Measurements from ENCODE around the gene POLR2A.
"Not testable (repeated sequence)": the region's sequence is repeated elsewhere in the genome, so short reads cannot be mapped to it uniquely, and the experiment has no call there.

The POLR2A gene

DNA sequence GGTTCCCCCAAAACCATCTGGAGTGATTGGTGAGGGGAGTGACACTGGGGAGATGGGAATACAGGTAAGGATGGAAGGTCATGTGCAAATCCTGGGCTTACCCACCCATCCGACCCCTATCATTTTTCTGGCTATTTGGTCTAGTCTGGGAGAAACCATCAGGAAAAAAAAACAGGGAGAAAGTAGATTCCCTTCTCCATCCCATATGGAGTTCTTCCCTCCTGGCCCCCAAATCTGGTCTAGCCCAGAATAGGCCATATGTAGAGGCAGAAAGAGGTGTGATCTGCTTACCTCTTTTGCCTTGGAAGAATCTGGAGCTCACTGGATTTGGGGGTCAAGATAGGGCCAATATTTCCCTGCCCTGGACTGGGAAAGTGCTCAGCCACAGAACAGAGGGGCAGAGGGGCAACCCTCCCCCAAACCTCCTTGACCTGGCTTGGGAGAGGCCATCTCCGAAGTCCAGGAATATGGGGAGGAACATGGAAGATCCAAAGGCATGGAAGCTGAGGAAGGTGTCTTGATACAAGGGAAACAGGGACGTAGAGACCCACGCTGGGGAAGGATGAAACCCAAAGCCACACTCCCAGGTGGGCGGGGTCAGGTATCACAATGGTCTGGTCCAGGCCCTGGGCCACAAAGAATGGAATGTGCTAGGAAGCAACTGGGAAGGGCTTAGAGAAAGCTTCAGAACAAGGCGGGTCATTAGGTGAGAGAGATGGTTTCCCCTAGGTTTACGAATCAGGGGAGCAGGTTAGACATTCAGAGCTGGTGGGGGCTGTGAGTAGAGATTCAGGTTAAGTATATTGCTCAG is 23.1 kb upstream of the POLR2A start:
- DNase-seq: no peak

DNA sequence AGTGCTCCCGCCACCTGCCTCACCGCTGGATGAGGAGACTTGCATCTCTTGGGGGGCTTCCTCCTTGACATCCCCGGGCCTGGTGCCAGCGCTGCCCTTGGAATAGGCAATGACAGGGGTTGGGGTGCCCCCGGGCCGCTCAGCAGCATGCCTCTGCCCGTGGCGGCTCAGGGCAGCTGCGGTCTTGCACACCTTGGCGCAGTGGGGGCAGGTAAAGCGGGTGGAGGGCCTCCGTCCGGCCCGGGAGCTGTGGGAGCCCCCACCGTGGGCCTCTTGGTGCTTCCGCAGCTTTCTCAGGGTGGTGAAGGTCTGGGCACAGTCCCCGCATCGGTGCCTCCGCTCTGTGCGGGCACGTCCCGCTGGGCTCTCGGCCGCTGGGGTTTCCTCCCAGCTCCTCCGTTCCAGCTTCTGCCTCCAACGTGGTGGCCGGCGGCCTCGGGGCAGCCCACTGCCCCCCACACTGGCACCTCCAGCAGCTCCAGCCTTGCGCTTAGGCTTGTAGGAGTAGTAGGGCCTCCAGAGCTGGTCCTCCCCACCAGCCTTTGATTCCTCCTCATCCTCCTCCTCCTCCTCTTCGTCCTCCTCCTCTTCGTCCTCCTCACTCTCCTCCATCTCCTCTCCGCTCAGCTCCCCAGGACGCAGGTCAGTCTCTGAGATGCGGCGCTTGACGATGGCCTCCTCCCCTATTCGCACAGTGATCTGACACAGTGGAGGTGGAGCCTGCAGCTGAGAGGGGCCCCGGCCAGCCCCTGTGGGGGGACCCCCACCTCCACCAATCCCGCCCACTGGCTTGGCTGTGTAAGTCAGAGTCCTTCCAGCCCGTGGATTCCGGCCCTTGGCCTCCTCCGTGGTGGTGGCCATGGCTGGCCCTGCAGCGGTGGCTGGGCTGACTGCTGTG is 21.4 kb upstream of the POLR2A start:
- no peak for DNase-seq

DNA sequence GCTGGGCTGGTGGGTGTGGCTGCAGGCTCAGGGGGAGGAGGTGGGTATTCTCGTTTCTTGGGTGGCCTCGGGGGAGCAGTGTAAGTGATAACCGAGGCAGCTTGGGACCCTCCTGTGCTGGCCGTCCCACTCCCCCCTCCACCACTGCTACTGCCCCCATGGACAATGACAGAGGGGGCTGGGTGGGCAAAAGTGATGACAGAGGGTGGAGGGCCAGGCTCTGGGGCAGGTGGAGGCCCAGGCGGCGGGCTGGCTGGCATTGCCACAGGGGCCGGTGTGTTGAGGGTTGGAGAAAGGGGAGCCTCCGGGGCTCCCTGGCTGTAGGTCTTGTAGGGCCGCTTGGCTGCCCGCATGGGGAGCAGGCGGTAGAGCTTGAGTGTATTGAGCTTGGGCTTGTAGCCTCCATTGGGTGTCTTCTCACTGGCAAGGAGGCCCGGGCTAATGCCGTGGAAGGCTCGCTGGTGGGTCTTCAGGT is 20.8 kb upstream of the POLR2A start:
- no peak for DNase-seq

DNA sequence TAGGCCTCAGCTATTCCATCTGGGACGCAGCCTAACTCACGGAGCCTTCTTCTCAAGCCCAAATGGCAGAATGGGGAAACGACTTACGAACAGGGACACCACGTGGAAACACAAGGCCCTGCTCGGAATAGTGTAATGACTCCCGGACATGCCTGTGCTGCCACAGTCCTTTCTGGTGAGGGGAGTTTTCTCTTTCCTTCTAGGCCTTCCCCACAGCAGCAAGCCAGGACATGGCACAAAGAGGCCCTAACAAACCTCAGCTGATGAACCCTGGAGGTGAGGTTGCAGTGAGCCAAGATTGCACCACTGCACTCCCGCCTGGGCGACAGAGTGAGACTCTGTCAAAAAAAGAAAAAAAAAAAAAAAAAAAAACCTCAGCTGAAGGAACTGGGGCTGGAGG is 20.1 kb upstream of the POLR2A start:
- no peak for DNase-seq

DNA sequence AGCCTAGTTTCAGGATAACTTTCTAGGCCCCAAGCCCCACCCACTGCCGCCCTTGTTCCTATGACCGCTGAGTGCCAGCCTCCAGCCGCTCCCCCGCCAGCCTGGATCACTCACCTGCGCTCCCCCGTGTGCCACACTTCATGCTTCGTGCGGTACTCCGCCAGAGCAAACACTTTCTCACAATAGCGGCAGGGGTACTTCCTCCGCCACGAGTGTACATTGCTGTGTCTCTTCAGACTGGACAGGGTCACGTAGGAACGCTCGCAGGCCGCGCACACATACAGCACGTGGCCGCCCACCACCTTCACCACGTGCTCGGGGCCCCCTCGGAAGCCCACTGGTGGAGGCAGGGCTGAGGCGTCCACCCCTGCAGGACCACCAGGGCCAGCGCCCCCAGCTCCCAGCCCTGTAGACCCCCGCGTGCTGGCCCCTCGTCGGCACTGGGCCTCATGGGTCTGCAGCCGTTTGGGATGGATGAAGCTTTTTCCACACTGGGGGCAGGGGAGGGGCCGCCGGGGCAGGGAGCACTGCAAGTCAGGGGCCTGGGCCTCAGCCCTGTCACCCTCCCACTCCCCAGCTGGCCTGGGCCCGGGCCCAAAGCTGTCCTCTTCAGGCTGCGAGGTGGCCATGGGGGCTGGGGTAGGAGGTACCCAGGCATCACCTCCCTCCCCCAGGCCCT is 18.4 kb upstream of the POLR2A start:
- DNase-seq: no peak

DNA sequence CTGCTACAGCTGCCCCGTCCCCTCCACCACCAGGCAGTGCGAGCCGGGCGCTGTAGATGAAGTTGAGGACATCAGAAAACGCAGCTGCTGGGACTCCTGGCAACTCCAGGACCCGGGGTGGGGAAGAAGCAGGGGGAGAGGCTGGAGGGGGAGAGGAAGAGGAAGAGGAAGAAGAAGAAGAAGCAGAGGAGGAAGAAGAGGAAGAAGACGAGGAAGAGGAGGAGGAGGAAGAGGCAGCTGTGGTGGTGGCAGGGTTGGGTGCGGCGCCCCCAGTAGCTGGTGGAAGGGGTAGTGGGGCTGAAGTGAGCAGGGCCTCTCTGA is 17.9 kb upstream of the POLR2A start:
- DNase-seq: no peak

DNA sequence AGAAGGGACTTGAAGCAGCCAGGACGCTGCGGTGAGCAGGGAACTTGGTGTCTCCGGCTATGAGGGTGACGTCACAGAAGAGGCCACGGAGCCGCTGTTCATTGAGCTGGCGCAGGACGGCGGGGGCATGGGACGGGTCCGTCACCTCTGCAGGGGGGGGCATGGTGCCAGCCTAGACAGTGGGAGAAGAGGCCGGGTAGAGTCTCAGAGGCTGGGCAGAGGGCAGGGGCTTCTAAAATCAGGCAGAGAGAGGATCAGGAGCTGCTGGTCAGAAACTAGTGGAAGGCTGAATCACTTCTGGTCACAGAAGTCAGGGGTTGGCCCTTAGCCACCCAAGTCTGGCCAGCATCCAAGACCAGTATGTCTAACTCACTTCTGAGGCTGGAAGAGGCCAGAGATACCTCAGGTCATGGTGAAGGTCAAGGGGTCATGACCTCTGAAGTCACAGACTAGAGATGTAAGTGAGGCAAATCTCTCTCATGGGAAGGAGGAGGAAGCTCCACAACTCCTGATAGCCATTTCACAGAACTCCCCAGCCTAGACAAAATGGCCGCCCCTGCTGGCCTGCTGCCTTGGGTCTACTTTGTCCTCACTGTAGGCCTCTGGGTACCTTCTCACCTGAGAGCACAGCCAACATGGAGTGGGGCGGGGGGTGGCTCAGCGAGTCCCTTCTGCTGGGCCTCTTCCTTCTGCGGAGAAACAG is 17.4 kb upstream of the POLR2A start:
- DNase-seq: peak; percentile 65

DNA sequence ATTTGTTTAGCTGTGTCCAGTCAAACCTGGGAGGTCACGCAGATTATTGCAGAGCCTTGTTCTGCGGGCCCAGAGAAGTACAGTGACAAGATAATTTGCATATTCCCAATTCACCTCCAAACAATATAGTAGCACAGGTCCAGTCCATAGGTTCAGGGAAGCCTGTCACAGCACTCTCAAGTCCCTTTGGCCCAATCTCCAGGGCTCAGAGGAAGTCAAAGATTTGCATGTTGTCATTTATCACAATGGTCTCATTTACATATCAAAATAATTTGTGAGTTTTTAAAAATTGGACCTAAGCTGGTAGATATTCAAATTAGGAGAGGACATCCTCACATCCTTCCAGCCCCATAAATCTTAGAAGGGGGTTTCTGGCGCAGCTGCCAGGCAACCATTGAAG is 16.7 kb upstream of the POLR2A start:
- no peak for DNase-seq

DNA sequence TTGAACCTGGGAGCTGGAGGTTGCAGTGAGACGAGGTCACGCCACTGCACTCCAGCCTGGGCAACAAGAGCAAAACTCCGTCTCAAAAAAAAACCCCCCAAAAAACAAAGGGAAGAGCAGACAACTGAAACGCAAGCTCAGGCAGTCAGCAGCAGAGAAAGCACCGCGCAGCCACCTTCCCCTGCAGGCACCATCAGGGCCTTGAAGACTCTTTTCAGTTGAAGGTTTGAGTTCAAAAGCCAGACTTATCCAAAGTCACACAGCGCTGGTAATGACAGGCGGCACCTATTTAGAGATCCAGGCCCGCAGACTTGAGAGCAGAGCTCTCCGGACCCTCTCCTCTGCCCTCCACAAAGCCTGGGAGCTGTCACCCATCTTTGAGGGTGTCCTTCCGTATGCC is 15.9 kb upstream of the POLR2A start:
- no peak for DNase-seq

DNA sequence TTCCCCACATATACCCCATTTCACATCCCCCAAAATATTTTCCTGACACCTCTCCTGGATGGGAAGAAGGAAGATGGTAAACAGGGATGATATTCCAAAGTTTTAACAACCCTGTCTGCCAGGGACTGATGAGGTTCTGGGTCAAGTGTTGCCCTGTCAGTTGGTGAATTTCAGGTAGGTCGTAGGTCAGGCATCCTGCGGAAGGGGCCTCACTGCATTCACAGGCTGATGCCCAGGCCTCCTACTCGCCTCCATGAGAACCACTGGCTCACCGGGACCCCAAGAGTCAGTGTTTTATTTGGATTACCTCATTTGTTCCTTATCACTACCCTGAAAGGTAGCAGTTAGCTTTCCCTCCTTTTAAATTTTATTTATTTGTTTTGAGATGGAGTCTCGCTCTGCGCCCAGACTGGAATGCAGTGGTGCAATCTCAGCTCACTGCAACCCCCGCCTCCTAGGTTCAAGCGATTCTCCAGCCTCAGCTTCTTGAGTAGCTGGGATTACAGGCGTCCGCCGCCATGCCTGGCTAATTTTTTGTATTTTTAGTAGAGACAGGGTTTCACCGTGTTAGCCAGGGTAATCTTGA is 15.3 kb upstream of the POLR2A start:
- DNase-seq: no peak

DNA sequence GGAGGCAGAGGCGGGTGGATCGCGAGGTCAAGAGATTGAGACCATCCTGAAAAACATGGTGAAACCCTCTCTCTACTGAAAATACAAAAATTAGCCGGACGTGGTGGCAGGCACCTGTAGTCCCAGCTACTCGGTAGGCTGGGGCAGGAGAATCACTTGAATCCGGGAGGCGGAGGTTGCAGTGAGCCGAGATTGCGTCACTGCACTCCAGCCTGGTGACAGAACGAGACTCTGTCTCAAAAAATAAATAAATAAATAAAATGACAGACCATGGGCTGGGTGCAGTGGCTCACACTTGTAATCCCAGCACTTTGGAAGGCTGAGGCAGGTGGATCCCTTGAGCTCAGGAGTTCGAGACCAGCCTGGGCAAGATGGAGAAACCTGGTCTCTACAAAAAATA is 14.3 kb upstream of the POLR2A start:
- DNase-seq: not testable (repeated sequence)

DNA sequence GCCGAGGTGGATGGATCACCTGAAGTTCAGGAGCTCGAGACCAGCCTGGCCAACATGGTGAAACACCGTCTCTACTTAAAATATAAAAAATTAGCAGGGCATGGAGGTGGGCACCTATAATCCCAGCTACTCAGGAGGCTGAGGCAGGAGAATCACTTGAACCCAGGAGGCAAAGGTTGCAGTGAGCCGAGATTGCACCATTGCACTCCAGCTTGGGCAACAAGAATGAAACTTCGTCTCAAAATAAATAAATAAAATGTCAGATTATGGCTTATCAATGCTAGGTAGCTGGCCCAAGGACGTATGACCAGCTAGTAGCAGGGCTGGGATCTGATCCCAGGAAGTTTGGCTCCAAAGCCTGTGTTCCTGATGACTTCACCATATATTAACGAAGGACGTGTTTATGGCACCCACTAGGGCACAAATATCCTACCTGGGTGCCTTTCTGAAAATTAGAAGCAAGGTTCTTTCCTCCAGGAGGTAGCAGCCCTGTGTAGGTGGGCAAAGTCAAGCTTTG is 13.7 kb upstream of the POLR2A start:
- not testable (repeated sequence) for DNase-seq

DNA sequence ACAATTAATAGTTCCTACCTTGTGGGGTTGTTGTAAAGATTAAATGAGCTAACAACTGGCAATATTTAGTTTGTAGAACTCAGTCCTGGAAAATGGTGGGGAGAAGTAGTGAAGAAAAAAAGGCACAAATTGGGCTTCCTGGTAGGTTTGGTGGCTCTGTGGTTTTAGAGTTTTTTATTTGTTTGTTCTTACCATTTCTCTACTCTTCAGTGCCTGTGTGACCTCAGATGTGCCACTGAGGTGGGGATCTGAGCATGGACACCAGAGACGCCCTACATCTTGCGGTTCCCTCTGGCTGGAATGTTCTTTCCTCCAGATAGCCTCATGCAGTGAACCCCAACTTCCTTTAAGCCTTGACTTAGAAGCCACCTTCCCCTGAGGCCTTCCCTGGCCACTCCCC is 12.4 kb upstream of the POLR2A start:
- DNase-seq: no peak

DNA sequence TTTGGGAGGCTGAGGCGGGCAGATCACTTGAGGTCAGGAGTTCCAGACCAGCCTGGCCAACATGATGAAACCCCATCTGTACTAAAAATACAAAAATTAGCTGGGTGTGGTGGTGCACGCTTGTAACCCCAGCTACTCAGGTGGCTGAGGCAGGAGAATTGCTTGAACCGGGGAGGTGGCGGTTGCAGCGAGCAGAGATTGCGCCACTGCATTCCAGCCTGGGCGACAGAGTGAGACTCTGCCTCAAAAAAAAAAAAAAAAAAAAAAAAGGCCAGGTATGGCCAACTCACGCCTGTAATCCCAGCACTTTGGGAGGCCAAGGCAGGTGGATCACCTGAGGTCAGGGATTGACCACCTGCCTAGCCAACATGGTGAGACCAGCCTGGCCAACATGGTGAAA is 9.4 kb upstream of the POLR2A start:
- DNase-seq: not testable (repeated sequence)

DNA sequence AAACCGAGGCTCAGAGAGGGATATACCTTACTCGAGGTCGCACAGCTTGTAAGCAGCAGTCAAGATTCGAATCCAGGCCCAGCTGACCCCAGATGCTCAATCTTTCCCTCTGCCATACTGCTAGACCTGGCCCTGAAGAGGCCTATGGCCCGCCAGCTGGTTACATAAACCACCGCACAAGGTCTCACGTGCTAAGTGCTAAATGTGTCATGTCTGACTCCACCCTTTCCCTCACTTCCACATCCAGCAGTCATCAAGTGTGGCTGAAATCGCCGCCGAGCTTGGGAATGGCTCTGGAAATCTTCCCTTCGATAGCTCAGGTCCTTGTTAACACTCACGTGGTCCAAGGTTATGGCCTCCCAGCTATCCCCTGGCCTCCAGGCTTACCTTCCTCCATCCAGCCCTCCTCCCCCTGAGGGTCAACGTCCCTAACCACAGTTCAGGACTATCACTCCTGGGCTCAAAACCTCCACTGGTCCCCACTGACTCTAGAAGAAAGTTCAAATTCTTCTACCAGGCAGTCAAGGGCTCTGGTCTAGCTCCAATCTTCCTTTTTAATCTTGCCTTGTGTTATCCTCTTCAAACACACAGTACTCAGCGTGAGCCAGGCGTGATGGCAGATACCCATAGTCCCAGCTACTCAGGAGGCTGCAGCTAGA is 8.3 kb upstream of the POLR2A start:
- DNase-seq: peak; percentile 56

DNA sequence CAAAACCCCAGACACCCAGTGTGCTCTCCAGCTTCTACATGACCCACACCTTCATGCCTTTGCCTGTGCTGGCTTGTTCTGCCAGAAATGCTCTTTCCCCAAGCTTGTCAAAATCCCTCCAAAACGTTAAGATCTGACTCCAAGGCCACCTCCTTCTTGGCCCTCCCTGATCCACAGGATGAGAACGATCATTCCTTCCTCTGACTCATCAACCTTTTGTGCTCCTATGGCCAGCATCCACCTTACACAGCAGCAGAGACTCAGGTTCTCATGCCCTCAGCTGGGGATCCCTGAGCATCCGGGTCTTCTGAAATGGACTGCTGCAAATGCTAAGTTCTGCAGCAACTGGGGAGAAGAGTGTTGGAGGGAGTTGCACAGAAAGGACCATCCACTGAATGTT is 7.7 kb upstream of the POLR2A start:
- no peak for DNase-seq

DNA sequence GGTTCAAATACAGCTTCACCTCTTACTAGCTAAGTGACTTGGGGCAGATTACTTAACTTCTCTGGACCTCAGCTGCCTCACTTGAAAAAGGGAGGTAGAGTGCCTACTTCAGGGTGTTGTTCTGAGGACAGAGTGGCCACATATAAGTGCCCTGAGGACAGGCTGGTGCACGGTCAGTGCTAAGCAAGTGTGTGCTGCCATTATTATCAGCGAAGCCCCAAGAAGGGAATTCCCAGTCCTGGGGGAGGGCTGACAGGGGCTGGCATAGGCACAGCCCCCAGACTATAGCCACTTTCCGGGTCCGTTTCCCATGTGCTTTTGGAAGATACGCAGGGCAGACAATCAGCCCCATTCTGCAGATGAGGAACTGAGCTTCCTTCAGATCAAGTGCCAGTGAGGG is 7.2 kb upstream of the POLR2A start:
- no peak for DNase-seq

DNA sequence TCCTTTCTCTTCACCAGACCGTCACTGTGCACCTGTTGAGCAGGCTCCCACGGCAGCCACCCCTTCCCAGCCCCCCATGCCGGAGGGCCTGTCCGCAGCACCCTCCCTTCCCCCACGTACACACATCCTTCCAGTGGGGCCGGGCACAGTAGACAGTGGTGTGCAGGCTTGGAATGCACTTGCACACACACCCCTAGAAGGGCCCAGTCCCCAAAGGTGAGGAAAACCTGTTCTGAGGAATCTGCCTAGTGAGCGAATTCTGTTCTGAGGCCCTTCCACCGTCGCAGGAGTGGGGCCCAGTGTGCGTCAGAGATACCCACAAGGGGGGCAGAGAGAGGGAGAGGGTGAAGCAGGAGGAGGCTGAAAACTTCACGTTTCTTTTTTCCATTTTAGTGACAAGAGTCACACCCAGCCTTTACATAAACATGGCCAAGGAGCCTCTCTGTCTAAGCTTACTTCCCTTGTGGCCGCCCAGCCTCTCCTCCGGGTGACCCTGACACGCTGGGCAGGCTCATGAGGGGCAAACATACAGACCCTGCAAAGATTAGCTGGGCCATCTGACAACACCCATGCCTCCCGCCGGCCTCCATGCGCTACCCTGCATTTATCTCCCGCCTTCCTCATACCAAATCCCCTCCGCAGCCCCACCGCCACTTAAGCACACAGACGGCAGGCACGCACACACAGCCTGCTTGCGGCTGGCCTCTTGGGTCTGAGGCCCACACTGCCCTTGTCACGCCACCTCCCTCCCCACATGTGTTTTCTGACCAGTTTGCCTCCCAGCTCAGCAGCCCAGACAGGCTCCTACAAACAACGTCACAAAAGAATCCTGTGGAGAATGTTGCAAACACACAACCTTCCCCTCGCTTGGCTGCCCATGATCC is 6.5 kb upstream of the POLR2A start:
- DNase-seq: peak; percentile 74

DNA sequence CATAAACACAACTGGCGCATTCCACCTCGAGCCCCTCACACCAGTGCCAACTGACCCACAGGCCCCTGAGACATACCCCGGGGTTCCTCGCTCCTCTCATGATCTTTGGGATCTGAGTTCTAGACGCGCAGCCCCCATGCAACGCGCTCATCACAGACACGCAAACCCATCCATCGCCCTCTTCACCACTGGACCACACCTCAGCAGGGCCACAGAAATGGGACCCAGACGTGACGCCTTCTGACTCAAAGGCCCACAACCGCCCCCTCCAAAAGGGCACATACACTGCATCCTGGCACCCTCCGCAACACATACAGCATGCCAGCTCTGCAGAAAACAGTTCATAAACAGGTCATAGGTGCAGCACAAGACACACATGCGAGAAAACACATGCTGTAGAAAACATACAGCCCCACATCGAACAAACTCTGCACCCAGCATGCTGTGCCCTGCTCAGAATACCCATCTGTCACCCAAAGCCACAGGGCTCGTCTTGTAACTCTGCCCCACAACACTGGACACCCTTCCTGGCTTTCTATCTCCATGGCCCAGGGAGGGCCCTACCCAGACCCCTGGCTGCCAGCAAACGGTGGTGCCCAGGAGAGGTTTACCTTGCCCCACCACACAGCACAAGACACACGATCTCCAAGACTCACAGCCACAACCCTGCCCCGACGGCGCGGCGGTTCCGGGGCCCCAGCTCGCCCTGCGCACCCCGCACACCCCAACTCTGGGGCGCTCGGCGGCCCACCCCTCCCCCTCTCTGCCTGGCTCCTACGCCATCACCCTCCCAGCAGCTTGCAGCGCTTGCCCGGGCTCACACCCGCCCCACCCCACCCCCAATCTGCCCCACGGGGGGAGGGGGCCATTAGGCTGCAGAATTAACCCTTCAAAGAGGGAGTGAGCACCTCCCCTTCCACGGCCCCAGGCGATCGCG is 5.6 kb upstream of the POLR2A start:
- peak; percentile 75 for DNase-seq
